DOHH2 (cell line): ENCODE measurements around the gene TRIL.

ENCODE experiments used
- CTCF ChIP-seq: fragments of 200-600 bp; sonication (generic); IDR thresholded peaks from one replicate; pipeline ENCODE4 v1.5.1; 2014; ENCODE audit warnings: antibody characterized with exemption, mild to moderate bottlenecking, low read depth, low read length; ENCODE audit not compliant: poor library complexity, severe bottlenecking
- EZH2phosphoT487 ChIP-seq: fragments of 200-600 bp; sonication (generic); IDR thresholded peaks from 2 replicates; pipeline ENCODE4 v1.6.1; 2017; ENCODE audit warnings: borderline replicate concordance, mild to moderate bottlenecking, antibody characterized with exemption, low read length, moderate library complexity, mixed read lengths

- TF ChIP-seq CTCF (no peak), EZH2phosphoT487 (no peak)
These were observed 32.2 kb upstream of the TRIL start for GRCh38 chr7:28990200-28990960.
